Tibial nerve (tissue), 4 donors: ENCODE data around the gene NFKBIZ. TPM values are rescaled to one million over a fixed set of nuclear protein-coding genes. Genes with fewer than 3 reads are reported as not detected.

Source experiments
- DNase-seq, 2 donors: peaks; one replicate each; pipeline ENCODE4 v3.0.0-alpha.2; 2019; ENCODE audit warnings: low spot score in 2 of 2
- H3K27ac ChIP-seq, 4 donors: fragments of 200-600 bp; sonication (generic) in 3 of 4; one replicate each; pipeline ENCODE4 v1.5.1; 2017 to 2019; ENCODE audit warnings: mild to moderate bottlenecking in 1 of 4
- H3K27me3 ChIP-seq, 2 donors: fragments of 200-600 bp; sonication (generic) in 1 of 2; one replicate each; pipeline versions ENCODE4 v1.5.1 to v1.6.0; 2017 to 2019
- H3K36me3 ChIP-seq, 3 donors: fragments of 200-600 bp; sonication (generic); one replicate each; pipeline ENCODE4 v1.5.1; 2018 to 2019
- H3K4me1 ChIP-seq, 4 donors: fragments of 200-600 bp; sonication (generic) in 3 of 4; one replicate each; pipeline ENCODE4 v1.5.1; 2017 to 2019
- H3K4me3 ChIP-seq, 4 donors: fragments of 200-600 bp; sonication (generic) in 3 of 4; one replicate each; pipeline ENCODE4 v1.5.1; 2017 to 2019; ENCODE audit warnings: mild to moderate bottlenecking in 1 of 4, moderate library complexity in 1 of 4
- H3K9me3 ChIP-seq, 4 donors: fragments of 200-600 bp; sonication (generic) in 3 of 4; one replicate each; pipeline ENCODE4 v1.5.1; 2017 to 2019
- CTCF ChIP-seq, 5 experiments: fragments of 200-600 bp in 3 of 5; fragments of 450-650 bp in 2 of 5; sonication (generic) in 3 of 5; IDR thresholded peaks; one replicate each; pipeline ENCODE4 v1.5.1; 2016 to 2019; ENCODE audit warnings: antibody characterized with exemption in 5 of 5, mild to moderate bottlenecking in 3 of 5, moderate library complexity in 2 of 5
- EP300 ChIP-seq, 2 donors: sonication (generic); formaldehyde crosslinking; IDR thresholded peaks; one replicate each; pipeline ENCODE4 v1.6.1; 2017; ENCODE audit warnings: antibody characterized with exemption in 2 of 2, mild to moderate bottlenecking in 1 of 2
- POLR2A ChIP-seq, 2 donors: fragments of 450-650 bp; IDR thresholded peaks; one replicate each; pipeline ENCODE4 v1.6.1; 2017; ENCODE audit warnings: antibody characterized with exemption in 2 of 2, mild to moderate bottlenecking in 2 of 2, moderate library complexity in 2 of 2
- WGBS, 2 donors: methylation state at CpG; one replicate each; pipeline ENCODE4 v1.1.5; 2018; 5-methylcytosine and 5-hydroxymethylcytosine counted together
- total RNA-seq, 4 donors: library from RNA; depleted of rRNA; stranded (reverse); fragments of >200 nt; gene quantifications; one replicate each; pipeline ENCODE4 v1.1.0, GENCODE V29; 2016

The NFKBIZ gene
- total RNA-seq, 4 donors from 2014 or later = 81.3 to 161 (median 95.1) TPM

GRCh38 chr3:101897013-101897412, 47.7 kb downstream of the NFKBIZ start:
- no peaks in the 10 kb centered on the region for H3K36me3 ChIP-seq
- H3K9me3 ChIP-seq = peaks cover 0 to 7% (median 0%) of the 10 kb centered on the region in 4 donors
- H3K4me3 ChIP-seq = no peak overlapping the region
- no peaks in the 10 kb centered on the region for H3K27me3 ChIP-seq
- H3K4me1 ChIP-seq = no peaks in the 10 kb centered on the region
- DNase-seq = no peak
- TF ChIP-seq EP300 (IDR thresholded peaks at IDR 0.05) = no peak
- no peak for TF ChIP-seq POLR2A (IDR thresholded peaks at IDR 0.05)
- no peak for TF ChIP-seq CTCF (IDR thresholded peaks at IDR 0.05)
- H3K27ac ChIP-seq = no peak overlapping the region
- WGBS, 2 donors = 92% methylated on average over 5 of the region's 5 CpGs

GRCh38 chr3:101898039-101898438, 48.7 kb downstream of the NFKBIZ start:
- Histone ChIP-seq H3K9me3 (peaks cover 0 to 7% (median 0%) of the 10 kb centered on the region in 4 donors), H3K27me3 (no peaks in the 10 kb centered on the region), H3K4me3 (no peak overlapping the region), H3K36me3 (no peaks in the 10 kb centered on the region), H3K27ac (no peak overlapping the region), H3K4me1 (no peaks in the 10 kb centered on the region)
- 91% methylated on average over 2 of the region's 2 CpGs for WGBS, 2 donors
- no peak for DNase-seq
- TF ChIP-seq POLR2A (IDR thresholded peaks at IDR 0.05) (no peak), CTCF (IDR thresholded peaks at IDR 0.05) (no peak), EP300 (IDR thresholded peaks at IDR 0.05) (no peak)

- no peaks in the 10 kb centered on the region for H3K36me3 ChIP-seq
- peaks cover 0 to 4% (median 0%) of the 10 kb centered on the region in 4 donors for H3K9me3 ChIP-seq
- WGBS, 2 donors = 29 to 30% methylated on average over 5 of the region's 5 CpGs
- TF ChIP-seq POLR2A (IDR thresholded peaks at IDR 0.05) = no peak
- peak in 1 of 2 donors; percentile 74 for TF ChIP-seq EP300 (IDR thresholded peaks at IDR 0.05)
- H3K4me1 ChIP-seq = no peaks in the 10 kb centered on the region
- DNase-seq = peak in 1 of 2 donors; percentile 9
- H3K27ac ChIP-seq = peak overlapping the region in 1 of 4 donors; percentile 40
- no peak overlapping the region for H3K4me3 ChIP-seq
- H3K27me3 ChIP-seq = no peaks in the 10 kb centered on the region
Measured at GRCh38 chr3:101898752-101899169, 49.4 kb downstream of the NFKBIZ start.

- no peak for DNase-seq
- Histone ChIP-seq H3K36me3 (no peaks in the 10 kb centered on the region), H3K4me3 (no peak overlapping the region), H3K9me3 (peaks cover 0 to under 1% (median 0%) of the 10 kb centered on the region in 4 donors), H3K27me3 (no peaks in the 10 kb centered on the region), H3K4me1 (no peaks in the 10 kb centered on the region), H3K27ac (no peak overlapping the region)
- TF ChIP-seq EP300 (IDR thresholded peaks at IDR 0.05) (no peak), POLR2A (IDR thresholded peaks at IDR 0.05) (no peak), CTCF (IDR thresholded peaks at IDR 0.05) (no peak)
- 86 to 93% methylated on average over 1 of the region's 1 CpG for WGBS, 2 donors
Measured at GRCh38 chr3:101900316-101900715, 51.0 kb downstream of the NFKBIZ start.

- no peaks in the 10 kb centered on the region for H3K27me3 ChIP-seq
- H3K9me3 ChIP-seq = no peaks in the 10 kb centered on the region
- no peak for DNase-seq
- no peak overlapping the region for H3K27ac ChIP-seq
- no peaks in the 10 kb centered on the region for H3K4me1 ChIP-seq
- H3K36me3 ChIP-seq = no peaks in the 10 kb centered on the region
- TF ChIP-seq CTCF (IDR thresholded peaks at IDR 0.05) (no peak), EP300 (IDR thresholded peaks at IDR 0.05) (no peak), POLR2A (IDR thresholded peaks at IDR 0.05) (no peak)
- WGBS, 2 donors = 77 to 87% methylated on average over 2 of the region's 2 CpGs
- H3K4me3 ChIP-seq = no peak overlapping the region
Measured at GRCh38 chr3:101900736-101901135, 51.4 kb downstream of the NFKBIZ start.

GRCh38 chr3:101902041-101902440, 52.7 kb downstream of the NFKBIZ start:
- no peak for DNase-seq
- TF ChIP-seq POLR2A (IDR thresholded peaks at IDR 0.05) = no peak
- Histone ChIP-seq H3K4me1 (no peaks in the 10 kb centered on the region), H3K27me3 (no peaks in the 10 kb centered on the region), H3K9me3 (no peaks in the 10 kb centered on the region), H3K36me3 (no peaks in the 10 kb centered on the region), H3K27ac (no peak overlapping the region), H3K4me3 (no peak overlapping the region)
- WGBS, 2 donors = 61 to 86% methylated on average over 1 of the region's 1 CpG
